ENCODE results near the gene ZBTB2.

Gene ZBTB2

DNA sequence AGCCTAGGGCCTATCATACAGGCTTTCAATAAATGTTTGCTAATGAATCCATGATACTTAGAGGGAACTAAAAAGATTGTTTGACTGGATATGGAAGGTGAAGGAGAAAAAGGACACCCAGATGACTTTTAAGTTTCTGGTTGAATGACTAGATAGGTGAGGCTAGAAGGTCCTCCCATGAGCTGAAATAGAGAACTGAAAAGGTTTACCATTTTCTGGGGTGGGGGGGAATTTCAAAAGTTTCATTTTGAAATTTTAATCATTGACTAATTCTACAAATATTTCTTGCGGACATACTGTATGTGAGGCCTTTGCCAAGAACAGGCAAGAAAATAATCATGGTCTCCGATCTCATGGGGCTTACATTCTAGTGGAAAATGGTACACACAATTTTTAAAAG lies 17.9 kb upstream of the ZBTB2 start:
- TF ChIP-seq, protein P1, sequence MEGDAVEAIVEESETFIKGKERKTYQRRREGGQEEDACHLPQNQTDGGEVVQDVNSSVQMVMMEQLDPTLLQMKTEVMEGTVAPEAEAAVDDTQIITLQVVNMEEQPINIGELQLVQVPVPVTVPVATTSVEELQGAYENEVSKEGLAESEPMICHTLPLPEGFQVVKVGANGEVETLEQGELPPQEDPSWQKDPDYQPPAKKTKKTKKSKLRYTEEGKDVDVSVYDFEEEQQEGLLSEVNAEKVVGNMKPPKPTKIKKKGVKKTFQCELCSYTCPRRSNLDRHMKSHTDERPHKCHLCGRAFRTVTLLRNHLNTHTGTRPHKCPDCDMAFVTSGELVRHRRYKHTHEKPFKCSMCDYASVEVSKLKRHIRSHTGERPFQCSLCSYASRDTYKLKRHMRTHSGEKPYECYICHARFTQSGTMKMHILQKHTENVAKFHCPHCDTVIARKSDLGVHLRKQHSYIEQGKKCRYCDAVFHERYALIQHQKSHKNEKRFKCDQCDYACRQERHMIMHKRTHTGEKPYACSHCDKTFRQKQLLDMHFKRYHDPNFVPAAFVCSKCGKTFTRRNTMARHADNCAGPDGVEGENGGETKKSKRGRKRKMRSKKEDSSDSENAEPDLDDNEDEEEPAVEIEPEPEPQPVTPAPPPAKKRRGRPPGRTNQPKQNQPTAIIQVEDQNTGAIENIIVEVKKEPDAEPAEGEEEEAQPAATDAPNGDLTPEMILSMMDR (IDR thresholded peaks at IDR 0.05; ENCODE audit: borderline replicate concordance, control extremely low read depth, extremely low read depth, insufficient read depth, missing control alignments) = no peak
- DNase-seq (ENCODE audit: low spot score) = peak; percentile 44
- in situ Hi-C loops (cut with MboI; ENCODE audit: low sequenced_read_pairs, unreplicated experiment) = no loop called here

DNA sequence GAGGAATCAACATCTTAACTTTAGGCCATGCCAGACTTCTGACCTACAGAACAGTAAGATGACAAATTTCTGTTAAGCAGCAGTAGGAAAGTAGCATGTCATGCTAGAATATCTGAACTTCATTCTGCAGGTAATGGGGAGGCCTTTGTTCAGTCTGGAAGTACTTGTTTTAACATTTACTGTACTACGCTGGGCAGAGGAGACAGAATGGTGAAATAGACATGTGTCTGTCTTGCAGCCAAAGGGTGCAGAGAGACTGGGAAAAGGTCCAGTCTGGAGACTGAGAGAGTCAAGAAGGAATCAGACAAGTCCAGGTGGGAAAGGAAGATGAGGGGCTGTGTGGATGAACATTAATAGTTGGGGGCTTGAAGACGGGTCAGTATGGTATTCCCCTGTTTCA lies 17.5 kb upstream of the ZBTB2 start:
- in situ Hi-C loops (cut with MboI; ENCODE audit: low sequenced_read_pairs, unreplicated experiment) = no loop called here

DNA sequence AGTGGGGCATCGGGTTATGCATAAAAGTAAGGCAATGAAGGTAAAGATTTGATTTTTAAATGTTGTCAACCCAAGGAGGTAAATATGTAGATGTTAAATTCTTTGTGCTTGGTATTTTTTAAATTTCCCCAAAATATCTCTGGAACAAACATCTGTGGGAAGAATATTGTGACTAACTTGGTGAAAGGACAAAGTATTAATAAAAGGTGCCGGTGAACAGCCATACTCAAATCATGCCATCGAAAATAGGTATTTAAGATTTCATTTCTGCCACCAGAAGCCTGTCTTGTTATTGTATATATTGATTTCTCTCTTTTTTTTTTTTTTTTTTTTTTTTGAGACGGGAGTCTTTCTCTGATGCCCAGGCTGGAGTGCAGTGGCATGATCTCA lies 12.6 kb upstream of the ZBTB2 start:
- in situ Hi-C loops (cut with MboI; ENCODE audit: low sequenced_read_pairs, unreplicated experiment) = no loop called here
- TF ChIP-seq, protein P1 (IDR thresholded peaks at IDR 0.05; ENCODE audit: borderline replicate concordance, control extremely low read depth, extremely low read depth, insufficient read depth, missing control alignments) = no peak
- no peak for DNase-seq (ENCODE audit: low spot score)

More for the DNA sequence above, 17.5 kb upstream of the ZBTB2 start:
- no peak for DNase-seq (ENCODE audit: low spot score)
- TF ChIP-seq, protein P1 (IDR thresholded peaks at IDR 0.05; ENCODE audit: borderline replicate concordance, control extremely low read depth, extremely low read depth, insufficient read depth, missing control alignments) = no peak

DNA sequence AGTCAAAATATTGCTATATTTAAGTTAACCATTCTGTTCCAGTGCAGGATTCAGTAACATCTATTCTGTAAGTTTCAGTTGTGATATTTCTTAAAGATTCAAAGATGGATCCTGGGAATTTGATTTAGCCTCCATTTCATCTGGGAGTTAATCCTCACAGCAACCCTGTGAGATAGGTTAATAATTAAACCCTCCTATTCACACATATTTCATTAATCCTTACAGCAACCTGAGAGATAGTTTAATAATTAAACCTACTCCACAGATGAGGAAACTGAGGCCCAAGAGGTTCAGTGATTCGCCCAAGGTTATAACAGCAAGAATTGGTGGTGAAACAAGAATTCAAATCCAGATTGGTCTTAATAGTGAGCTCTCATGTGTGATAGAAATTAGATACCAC lies 10.9 kb upstream of the ZBTB2 start:
- in situ Hi-C loops (cut with MboI; ENCODE audit: low sequenced_read_pairs, unreplicated experiment) = no loop called here
- no peak for DNase-seq (ENCODE audit: low spot score)
- TF ChIP-seq, protein P1 (IDR thresholded peaks at IDR 0.05; ENCODE audit: borderline replicate concordance, control extremely low read depth, extremely low read depth, insufficient read depth, missing control alignments) = no peak

DNA sequence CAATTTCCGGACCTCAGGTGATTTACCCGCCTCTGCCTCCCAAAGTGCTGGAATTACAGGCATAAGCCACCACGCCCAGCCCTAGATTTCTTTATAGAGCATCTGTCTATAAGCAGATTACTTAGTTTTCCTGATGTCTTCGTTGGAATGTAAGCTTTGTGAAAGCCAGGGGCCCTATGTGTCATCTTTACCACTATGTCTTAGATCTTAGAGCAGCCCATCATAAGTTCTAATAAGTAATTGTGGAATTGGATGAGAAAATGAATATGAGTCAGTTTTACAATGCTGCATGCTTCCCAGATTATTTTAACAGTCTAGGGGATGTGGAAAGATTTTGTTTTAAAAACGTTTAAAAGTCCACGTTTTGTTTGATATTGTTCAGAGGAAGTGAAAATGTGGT lies 9.1 kb upstream of the ZBTB2 start:
- in situ Hi-C loops (cut with MboI; ENCODE audit: low sequenced_read_pairs, unreplicated experiment) = no loop called here
- TF ChIP-seq, protein P1 (IDR thresholded peaks at IDR 0.05; ENCODE audit: borderline replicate concordance, control extremely low read depth, extremely low read depth, insufficient read depth, missing control alignments) = no peak
- no peak for DNase-seq (ENCODE audit: low spot score)

DNA sequence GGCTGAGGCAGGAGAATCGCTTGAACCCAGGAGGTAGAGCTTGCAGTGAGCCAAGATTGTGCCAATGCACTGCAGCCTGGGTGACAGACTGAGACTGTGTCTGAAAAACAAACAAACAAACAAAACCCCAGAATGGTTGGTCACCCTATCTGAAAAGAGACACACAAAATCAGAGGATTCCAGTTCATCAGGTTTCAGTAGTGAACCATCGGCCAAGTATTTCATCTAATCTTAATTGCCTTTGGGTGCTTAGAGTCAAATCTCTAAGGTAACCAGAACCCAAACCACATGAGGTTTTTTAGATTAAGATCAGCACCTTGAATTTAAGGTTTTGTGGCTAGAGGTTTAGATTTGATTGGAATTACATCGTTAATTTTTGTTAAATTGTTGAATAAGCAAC lies 8.3 kb upstream of the ZBTB2 start:
- in situ Hi-C loops (cut with MboI; ENCODE audit: low sequenced_read_pairs, unreplicated experiment) = no loop called here
- DNase-seq (ENCODE audit: low spot score) = no peak

More for the DNA sequence above, 8.3 kb upstream of the ZBTB2 start:
- TF ChIP-seq, protein P1 (IDR thresholded peaks at IDR 0.05; ENCODE audit: borderline replicate concordance, control extremely low read depth, extremely low read depth, insufficient read depth, missing control alignments) = no peak
